Measurements from ENCODE around the gene BBS12.

BBS12 gene

GRCh38 chr4:122742933-122743829 is 10.7 kb downstream of the BBS12 start:
- H3K4me1 ChIP-seq (ENCODE audit: control insufficient read depth, insufficient read depth, low read length), result no peaks in the 10 kb centered on the region
- no peaks in the 10 kb centered on the region for H3K9me3 ChIP-seq (ENCODE audit: control insufficient read depth, low read length)
- no peak overlapping the region for H3K4me3 ChIP-seq (ENCODE audit: insufficient read depth, low read depth, low read length)
- 95 to 96% methylated on average over 15 of the region's 15 CpGs for WGBS, 2 experiments
- no peaks in the 10 kb centered on the region for H3K36me3 ChIP-seq (ENCODE audit: control insufficient read depth, insufficient read depth, low read length)
- no peaks in the 10 kb centered on the region for H3K27me3 ChIP-seq (ENCODE audit: control insufficient read depth, insufficient read depth, low read length, poor library complexity, severe bottlenecking)
- H3K27ac ChIP-seq (ENCODE audit: insufficient read depth, low read depth, low read length, poor library complexity, severe bottlenecking), result no peak overlapping the region

GRCh38 chr4:122744229-122744628 is 11.7 kb downstream of the BBS12 start:
- Histone ChIP-seq H3K27me3 (ENCODE audit: control insufficient read depth, insufficient read depth, low read length, poor library complexity, severe bottlenecking) (no peaks in the 10 kb centered on the region), H3K4me1 (ENCODE audit: control insufficient read depth, insufficient read depth, low read length) (no peaks in the 10 kb centered on the region), H3K4me3 (ENCODE audit: insufficient read depth, low read depth, low read length) (no peak overlapping the region), H3K9me3 (ENCODE audit: control insufficient read depth, low read length) (no peaks in the 10 kb centered on the region), H3K27ac (ENCODE audit: insufficient read depth, low read depth, low read length, poor library complexity, severe bottlenecking) (no peak overlapping the region), H3K36me3 (ENCODE audit: control insufficient read depth, insufficient read depth, low read length) (no peaks in the 10 kb centered on the region)
- 96 to 97% methylated on average over 1 of the region's 1 CpG for WGBS, 2 experiments

- no peak overlapping the region for H3K4me3 ChIP-seq (ENCODE audit: insufficient read depth, low read depth, low read length)
- no peaks in the 10 kb centered on the region for H3K36me3 ChIP-seq (ENCODE audit: control insufficient read depth, insufficient read depth, low read length)
- WGBS, 2 experiments, result 88 to 98% methylated on average over 2 of the region's 2 CpGs
- H3K4me1 ChIP-seq (ENCODE audit: control insufficient read depth, insufficient read depth, low read length), result no peaks in the 10 kb centered on the region
- H3K27me3 ChIP-seq (ENCODE audit: control insufficient read depth, insufficient read depth, low read length, poor library complexity, severe bottlenecking), result no peaks in the 10 kb centered on the region
- no peak overlapping the region for H3K27ac ChIP-seq (ENCODE audit: insufficient read depth, low read depth, low read length, poor library complexity, severe bottlenecking)
- no peaks in the 10 kb centered on the region for H3K9me3 ChIP-seq (ENCODE audit: control insufficient read depth, low read length)
These were observed 14.0 kb downstream of the BBS12 start for GRCh38 chr4:122746485-122746965.

- Histone ChIP-seq H3K27ac (ENCODE audit: insufficient read depth, low read depth, low read length, poor library complexity, severe bottlenecking) (no peak overlapping the region), H3K4me3 (ENCODE audit: insufficient read depth, low read depth, low read length) (no peak overlapping the region), H3K9me3 (ENCODE audit: control insufficient read depth, low read length) (no peaks in the 10 kb centered on the region), H3K4me1 (ENCODE audit: control insufficient read depth, insufficient read depth, low read length) (no peaks in the 10 kb centered on the region), H3K27me3 (ENCODE audit: control insufficient read depth, insufficient read depth, low read length, poor library complexity, severe bottlenecking) (no peaks in the 10 kb centered on the region), H3K36me3 (ENCODE audit: control insufficient read depth, insufficient read depth, low read length) (no peaks in the 10 kb centered on the region)
- WGBS, 2 experiments, result 97 to 100% methylated on average over 1 of the region's 1 CpG
These were observed 14.6 kb downstream of the BBS12 start for GRCh38 chr4:122747068-122747467.

- Histone ChIP-seq H3K27ac (ENCODE audit: insufficient read depth, low read depth, low read length, poor library complexity, severe bottlenecking) (no peak overlapping the region), H3K27me3 (ENCODE audit: control insufficient read depth, insufficient read depth, low read length, poor library complexity, severe bottlenecking) (no peaks in the 10 kb centered on the region), H3K9me3 (ENCODE audit: control insufficient read depth, low read length) (no peaks in the 10 kb centered on the region), H3K36me3 (ENCODE audit: control insufficient read depth, insufficient read depth, low read length) (no peaks in the 10 kb centered on the region), H3K4me3 (ENCODE audit: insufficient read depth, low read depth, low read length) (no peak overlapping the region), H3K4me1 (ENCODE audit: control insufficient read depth, insufficient read depth, low read length) (no peaks in the 10 kb centered on the region)
- WGBS, 2 experiments, result 96 to 100% methylated on average over 1 of the region's 1 CpG
These were observed 15.4 kb downstream of the BBS12 start for GRCh38 chr4:122747883-122748282.

- no peaks in the 10 kb centered on the region for H3K27me3 ChIP-seq (ENCODE audit: control insufficient read depth, insufficient read depth, low read length, poor library complexity, severe bottlenecking)
- no peaks in the 10 kb centered on the region for H3K4me1 ChIP-seq (ENCODE audit: control insufficient read depth, insufficient read depth, low read length)
- H3K36me3 ChIP-seq (ENCODE audit: control insufficient read depth, insufficient read depth, low read length), result no peaks in the 10 kb centered on the region
- H3K4me3 ChIP-seq (ENCODE audit: insufficient read depth, low read depth, low read length), result no peak overlapping the region
- no peak overlapping the region for H3K27ac ChIP-seq (ENCODE audit: insufficient read depth, low read depth, low read length, poor library complexity, severe bottlenecking)
- 95% methylated on average over 5 of the region's 5 CpGs for WGBS, 2 experiments
- H3K9me3 ChIP-seq (ENCODE audit: control insufficient read depth, low read length), result no peaks in the 10 kb centered on the region
These were observed 17.4 kb downstream of the BBS12 start for GRCh38 chr4:122749704-122750454.

GRCh38 chr4:122755675-122756074 is 23.2 kb downstream of the BBS12 start:
- Histone ChIP-seq H3K4me3 (ENCODE audit: insufficient read depth, low read depth, low read length) (no peak overlapping the region), H3K4me1 (ENCODE audit: control insufficient read depth, insufficient read depth, low read length) (no peaks in the 10 kb centered on the region), H3K27me3 (ENCODE audit: control insufficient read depth, insufficient read depth, low read length, poor library complexity, severe bottlenecking) (no peaks in the 10 kb centered on the region), H3K27ac (ENCODE audit: insufficient read depth, low read depth, low read length, poor library complexity, severe bottlenecking) (no peak overlapping the region), H3K9me3 (ENCODE audit: control insufficient read depth, low read length) (no peaks in the 10 kb centered on the region), H3K36me3 (ENCODE audit: control insufficient read depth, insufficient read depth, low read length) (no peaks in the 10 kb centered on the region)
- 86 to 93% methylated on average over 4 of the region's 4 CpGs for WGBS, 2 experiments

GRCh38 chr4:122758033-122758432 is 25.5 kb downstream of the BBS12 start:
- H3K36me3 ChIP-seq (ENCODE audit: control insufficient read depth, insufficient read depth, low read length), result no peaks in the 10 kb centered on the region
- H3K27me3 ChIP-seq (ENCODE audit: control insufficient read depth, insufficient read depth, low read length, poor library complexity, severe bottlenecking), result no peaks in the 10 kb centered on the region
- 45 to 100% methylated on average over 1 to 2 of the region's 2 CpGs for WGBS, 2 experiments
- H3K9me3 ChIP-seq (ENCODE audit: control insufficient read depth, low read length), result no peaks in the 10 kb centered on the region
- H3K4me3 ChIP-seq (ENCODE audit: insufficient read depth, low read depth, low read length), result no peak overlapping the region
- peaks cover under 1% of the 10 kb centered on the region for H3K4me1 ChIP-seq (ENCODE audit: control insufficient read depth, insufficient read depth, low read length)
- H3K27ac ChIP-seq (ENCODE audit: insufficient read depth, low read depth, low read length, poor library complexity, severe bottlenecking), result no peak overlapping the region

- WGBS, 2 experiments, result 70 to 89% methylated on average over 2 to 3 of the region's 3 CpGs
- H3K4me3 ChIP-seq (ENCODE audit: insufficient read depth, low read depth, low read length), result no peak overlapping the region
These were observed 27.3 kb downstream of the BBS12 start for GRCh38 chr4:122759639-122760310.

GRCh38 chr4:122762520-122762919 is 30.0 kb downstream of the BBS12 start:
- Histone ChIP-seq H3K36me3 (ENCODE audit: control insufficient read depth, insufficient read depth, low read length) (no peaks in the 10 kb centered on the region), H3K27ac (ENCODE audit: insufficient read depth, low read depth, low read length, poor library complexity, severe bottlenecking) (no peak overlapping the region), H3K4me1 (ENCODE audit: control insufficient read depth, insufficient read depth, low read length) (peaks cover 5% of the 10 kb centered on the region), H3K9me3 (ENCODE audit: control insufficient read depth, low read length) (no peaks in the 10 kb centered on the region), H3K4me3 (ENCODE audit: insufficient read depth, low read depth, low read length) (no peak overlapping the region), H3K27me3 (ENCODE audit: control insufficient read depth, insufficient read depth, low read length, poor library complexity, severe bottlenecking) (no peaks in the 10 kb centered on the region)
- WGBS, 2 experiments, result 90 to 100% methylated on average over 1 to 2 of the region's 2 CpGs

More at GRCh38 chr4:122759639-122760310, 27.3 kb downstream of the BBS12 start:
- no peak overlapping the region for H3K27ac ChIP-seq (ENCODE audit: insufficient read depth, low read depth, low read length, poor library complexity, severe bottlenecking)
- no peaks in the 10 kb centered on the region for H3K27me3 ChIP-seq (ENCODE audit: control insufficient read depth, insufficient read depth, low read length, poor library complexity, severe bottlenecking)
- H3K4me1 ChIP-seq (ENCODE audit: control insufficient read depth, insufficient read depth, low read length), result peaks cover 5% of the 10 kb centered on the region
- no peaks in the 10 kb centered on the region for H3K9me3 ChIP-seq (ENCODE audit: control insufficient read depth, low read length)
- no peaks in the 10 kb centered on the region for H3K36me3 ChIP-seq (ENCODE audit: control insufficient read depth, insufficient read depth, low read length)
